Activated CD4-positive, alpha-beta T cell treated with anti-CD3 and anti-CD28 coated beads, Interleukin-10, Interleukin-2, amounts not matched to agents 100 ng/mL and 50 ng/mL, durations not matched to agents 16 hours and 8 hours (primary cell): ENCODE data around the gene ACP3.
A peak's percentile ranks its signal among the peaks of the same experiment; 100 is the strongest.
"Not testable (repeated sequence)": the region's sequence is repeated elsewhere in the genome, so short reads cannot be mapped to it uniquely, and the experiment has no call there.

Source experiments
- DNase-seq: peaks from one replicate; pipeline ENCODE4 v3.0.0-alpha.2; 2020

ACP3 gene

GRCh38 chr3:132368962-132369361 lies 51.8 kb downstream of the ACP3 start:
- no peak for DNase-seq

DNA sequence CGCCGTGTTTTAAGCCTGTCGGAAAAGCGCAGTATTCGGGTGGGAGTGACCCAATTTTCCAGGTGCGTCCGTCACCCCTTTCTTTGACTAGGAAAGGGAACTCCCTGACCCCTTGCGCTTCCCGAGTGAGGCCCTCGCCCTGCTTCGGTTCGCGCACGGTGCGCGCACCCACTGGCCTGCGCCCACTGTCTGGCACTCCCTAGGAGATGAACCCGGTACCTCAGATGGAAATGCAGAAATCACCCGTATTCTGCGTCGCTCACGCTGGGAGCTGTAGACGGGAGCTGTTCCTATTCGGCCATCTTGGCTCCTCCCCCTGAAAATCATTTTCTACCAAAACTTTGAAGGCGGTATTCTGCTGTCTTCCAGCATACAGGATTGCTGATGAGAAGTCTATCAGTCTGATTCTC lies 59.7 kb downstream of the ACP3 start:
- not testable (repeated sequence) for DNase-seq

DNA sequence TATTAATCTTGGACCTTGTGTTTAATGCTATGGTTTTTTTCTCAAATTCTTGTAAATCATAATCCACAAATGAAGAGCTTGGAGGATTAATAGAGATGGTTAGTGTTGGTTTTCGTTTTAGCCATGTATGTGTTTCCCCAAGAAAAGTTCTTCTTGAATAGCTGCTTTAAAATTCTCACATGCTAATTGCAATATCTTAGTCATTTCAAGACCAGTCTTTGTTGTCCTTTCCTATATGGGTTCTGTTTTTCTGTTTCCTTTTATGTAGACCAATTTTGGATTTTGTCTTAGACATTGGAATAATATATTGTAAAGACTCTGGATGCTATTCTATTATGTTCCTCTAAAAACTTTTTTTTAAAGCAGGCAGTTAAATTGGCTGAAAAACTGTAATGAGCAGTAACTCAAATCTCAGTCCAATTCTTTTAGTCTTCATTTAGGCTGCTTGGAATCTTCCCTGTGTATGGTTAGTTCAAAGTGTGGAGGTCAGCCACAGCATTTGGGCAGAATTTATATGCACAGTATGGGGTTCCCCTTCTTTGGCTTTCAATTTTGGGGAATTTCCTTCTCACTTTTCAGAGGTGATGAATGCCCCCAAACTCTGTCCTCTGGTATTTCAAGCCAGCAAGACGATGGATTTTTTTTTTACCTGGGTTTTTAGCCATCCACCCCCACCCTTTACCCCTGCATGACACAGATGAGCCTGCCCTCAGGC lies 61.0 kb downstream of the ACP3 start:
- DNase-seq, result no peak

- no peak for DNase-seq
These were observed 61.6 kb downstream of the ACP3 start for GRCh38 chr3:132378846-132379245.

GRCh38 chr3:132380920-132381319 lies 63.7 kb downstream of the ACP3 start:
- DNase-seq, result no peak

GRCh38 chr3:132381348-132381944 lies 64.2 kb downstream of the ACP3 start:
- DNase-seq, result no peak

DNA sequence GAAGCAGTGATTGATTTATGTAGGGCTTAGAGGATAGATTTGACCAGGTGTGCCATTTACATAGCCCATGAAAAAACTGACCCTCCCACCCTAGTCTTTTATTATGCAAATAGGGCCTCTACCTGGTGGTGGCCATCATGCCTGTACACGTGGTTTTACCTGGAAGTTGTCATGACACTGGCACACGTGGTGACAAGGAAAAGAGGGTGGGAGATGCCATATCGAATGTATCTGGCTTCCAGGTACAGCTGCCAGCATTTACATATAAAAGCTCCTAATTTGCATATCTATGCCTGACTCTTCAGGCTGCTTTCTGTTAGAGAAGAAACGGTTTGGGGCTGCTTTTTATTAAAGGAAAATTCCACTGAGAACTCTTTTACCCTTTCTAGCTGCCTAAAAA lies 65.1 kb downstream of the ACP3 start:
- no peak for DNase-seq

GRCh38 chr3:132382688-132383194 lies 65.5 kb downstream of the ACP3 start:
- no peak for DNase-seq

- DNase-seq, result no peak
These were observed 69.1 kb downstream of the ACP3 start for GRCh38 chr3:132386259-132386658.

GRCh38 chr3:132392675-132393074 lies 75.5 kb downstream of the ACP3 start:
- not testable (repeated sequence) for DNase-seq

GRCh38 chr3:132394320-132394719 lies 77.1 kb downstream of the ACP3 start:
- no peak for DNase-seq

- DNase-seq, result no peak
These were observed 77.9 kb downstream of the ACP3 start for GRCh38 chr3:132395126-132395525.

DNA sequence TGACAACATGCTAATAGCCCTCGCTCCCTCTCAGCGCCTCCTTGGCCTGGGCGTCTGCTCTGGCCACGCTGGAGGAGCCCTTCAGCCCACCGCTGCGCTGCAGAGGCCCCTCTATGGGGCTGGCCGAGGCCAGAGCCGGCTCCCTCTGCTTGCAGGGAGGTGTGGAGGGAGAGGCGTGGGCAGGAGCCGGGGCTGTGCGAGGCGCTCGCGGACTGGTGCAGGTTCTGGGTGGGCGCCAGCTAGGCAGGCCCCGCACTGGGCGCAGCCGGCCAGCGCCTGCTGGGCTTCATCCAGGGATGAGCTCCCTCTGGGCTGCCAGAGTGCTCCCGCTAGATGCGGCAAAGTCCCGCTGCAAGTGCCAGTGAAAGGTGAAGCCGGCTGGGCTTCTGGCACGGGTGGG lies 79.0 kb downstream of the ACP3 start:
- no peak for DNase-seq

DNA sequence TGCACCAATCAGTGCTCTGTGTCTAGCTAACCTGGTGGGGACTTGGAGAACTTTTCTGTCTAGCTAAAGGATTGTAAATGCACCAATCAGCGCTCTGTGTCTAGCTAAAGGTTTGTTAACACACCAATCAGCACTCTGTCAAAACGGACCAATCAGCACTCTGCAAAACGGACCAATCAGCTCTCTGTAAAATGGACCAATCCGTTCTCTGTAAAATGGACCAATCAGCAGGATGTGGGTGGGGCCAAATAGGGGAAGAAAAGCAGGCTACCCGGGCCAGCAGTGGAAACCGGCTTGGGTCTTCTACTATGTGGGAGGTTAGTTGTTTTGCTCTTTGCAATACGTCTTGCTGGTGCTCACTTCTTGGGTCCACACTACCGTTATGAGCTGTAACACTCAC lies 79.6 kb downstream of the ACP3 start:
- not testable (repeated sequence) for DNase-seq

GRCh38 chr3:132399054-132399929 lies 82.1 kb downstream of the ACP3 start:
- DNase-seq, result peak; percentile 56

DNA sequence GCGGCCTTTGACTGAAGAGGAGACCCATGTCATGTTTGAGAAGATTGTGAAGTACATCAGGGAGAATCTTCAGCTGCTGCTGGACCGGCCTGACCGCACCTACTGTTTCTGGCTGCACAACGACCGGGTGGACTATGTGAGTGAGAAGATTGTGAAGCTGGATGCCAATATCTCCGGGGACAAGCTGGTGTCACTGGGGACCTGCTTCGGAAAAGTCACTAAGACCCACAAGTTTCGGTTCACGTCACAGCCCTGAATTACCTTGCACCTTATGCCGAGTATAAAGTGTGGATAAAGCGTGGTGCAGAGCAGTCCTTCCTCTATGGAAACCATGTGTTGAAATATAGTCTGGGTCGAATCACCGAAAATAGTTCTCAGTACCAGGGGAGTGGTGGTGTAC lies 84.0 kb downstream of the ACP3 start:
- DNase-seq, result no peak

DNA sequence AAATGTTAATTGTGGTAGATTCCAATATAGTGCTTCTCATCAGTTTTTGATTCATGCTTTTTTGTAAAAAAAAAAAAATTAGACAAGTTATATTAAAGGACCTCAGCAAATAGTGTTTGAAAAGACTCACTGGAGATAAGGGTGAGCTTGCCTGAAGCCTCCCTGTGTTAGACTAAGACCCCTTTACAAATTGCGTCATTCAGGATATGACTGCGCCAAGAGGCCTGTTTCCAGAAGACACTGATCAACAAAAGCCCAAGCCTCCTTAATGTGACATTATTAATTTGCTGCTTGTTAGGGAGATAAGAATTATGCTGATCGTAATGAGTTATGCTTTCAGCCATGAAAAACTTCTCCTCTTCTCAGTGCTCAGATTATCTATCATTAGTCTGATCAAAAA lies 87.1 kb downstream of the ACP3 start:
- DNase-seq, result no peak

- DNase-seq, result no peak
These were observed 88.0 kb downstream of the ACP3 start for GRCh38 chr3:132405188-132405587.

DNA sequence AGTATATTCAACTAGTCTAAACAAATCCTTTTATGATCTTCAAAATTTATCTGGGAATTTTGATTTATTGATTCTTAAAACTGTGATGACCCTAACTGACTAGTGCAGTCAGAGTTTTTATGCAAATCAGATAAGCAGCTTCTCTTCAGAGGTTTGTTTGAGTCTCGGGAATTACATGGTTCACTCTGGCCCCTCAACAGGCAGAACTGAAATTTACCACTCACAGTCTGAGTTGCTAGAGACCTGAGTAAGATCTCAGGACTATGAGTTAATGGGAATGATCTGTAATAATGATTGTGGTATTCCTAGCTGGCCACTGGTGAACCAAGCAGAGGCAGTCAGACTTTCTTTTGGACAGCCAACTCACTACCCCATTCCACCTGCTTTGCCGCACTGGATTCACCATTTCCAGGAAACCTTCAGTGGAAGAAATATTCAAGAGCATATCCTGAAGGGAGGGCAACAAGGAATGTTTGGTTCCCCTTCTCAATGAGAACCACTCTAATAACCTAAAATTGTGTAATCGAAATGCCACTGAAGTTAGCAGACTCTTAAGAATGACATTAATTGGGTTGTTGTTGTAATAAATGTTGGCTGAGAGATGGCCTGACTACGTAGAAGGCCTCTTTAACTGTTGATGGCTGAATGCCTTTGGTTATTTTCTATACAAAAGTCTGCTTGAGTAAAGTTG lies 88.5 kb downstream of the ACP3 start:
- DNase-seq, result no peak

- DNase-seq, result no peak
These were observed 89.4 kb downstream of the ACP3 start for GRCh38 chr3:132406587-132406986.

DNA sequence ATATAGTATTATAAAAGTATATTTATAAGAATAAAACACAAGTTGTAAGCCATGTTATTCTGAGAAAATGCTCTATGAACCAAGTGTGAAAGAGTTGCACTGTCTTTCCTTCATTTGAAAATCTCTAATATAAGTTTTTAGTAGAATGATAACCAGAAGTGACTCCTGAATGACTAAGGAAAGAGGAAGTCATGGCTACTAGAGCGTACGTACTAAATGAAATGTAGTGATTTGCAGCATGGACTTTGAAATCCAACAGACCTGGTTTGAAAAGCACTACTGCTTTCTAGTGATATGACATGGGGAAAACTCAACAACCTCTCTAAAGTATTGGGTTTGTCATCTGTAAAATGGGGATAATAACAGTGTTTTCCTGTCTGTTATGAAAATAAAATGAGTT lies 89.8 kb downstream of the ACP3 start:
- DNase-seq, result no peak
